Neural cell (in vitro differentiated cells): Measurements from ENCODE around the gene PDE8A. TPM values are rescaled to one million over a fixed set of nuclear protein-coding genes. Genes with fewer than 3 reads are reported as not detected.

Source experiments
- H2AFZ ChIP-seq: fragments of 200-600, 300-800 bp; sonication (generic), shearing (Covaris generic); 2 replicates; pipeline ENCODE4 v1.6.0; 2014; ENCODE audit warnings: low read depth, mild to moderate bottlenecking, antibody characterized with exemption, low read length, moderate library complexity
- H3F3A ChIP-seq: fragments of 200-600 bp; shearing (Covaris generic); 2 replicates; pipeline ENCODE4 v1.6.1; 2016; ENCODE audit warnings: mild to moderate bottlenecking, moderate library complexity, mixed read lengths, antibody characterized with exemption, low read length; ENCODE audit not compliant: insufficient read depth, poor library complexity, severe bottlenecking
- H3K27ac ChIP-seq: fragments of 200-600, 300-800 bp; sonication (generic), shearing (Covaris generic); 2 replicates; pipeline ENCODE4 v1.5.1; 2014; ENCODE audit warnings: mild to moderate bottlenecking, low read length, moderate library complexity
- H3K27me3 ChIP-seq: fragments of 300-800, 200-600 bp; sonication (generic), shearing (Covaris generic); 2 replicates; pipeline ENCODE4 v1.6.0; 2014; ENCODE audit warnings: mild to moderate bottlenecking, low read depth, low read length, moderate library complexity; ENCODE audit not compliant: insufficient read depth
- H3K36me3 ChIP-seq: fragments of 300-800, 200-600 bp; sonication (generic), shearing (Covaris generic); 2 replicates; pipeline ENCODE4 v1.5.1; 2014; ENCODE audit warnings: mild to moderate bottlenecking, antibody characterized with exemption, low read length, moderate library complexity; ENCODE audit not compliant: insufficient read depth
- H3K4me2 ChIP-seq: fragments of 300-800, 200-600 bp; sonication (generic), shearing (Covaris generic); 2 replicates; pipeline ENCODE4 v1.6.0; 2014; ENCODE audit warnings: mild to moderate bottlenecking, low read length
- H3K4me3 ChIP-seq: fragments of 300-800, 200-600 bp; sonication (generic), shearing (Covaris generic); 2 replicates; pipeline ENCODE4 v1.5.1; 2014; ENCODE audit warnings: mild to moderate bottlenecking, low read length, moderate library complexity
- H3K79me2 ChIP-seq: fragments of 200-600 bp; shearing (Covaris generic); replicated peaks from 2 replicates; pipeline ENCODE4 v1.6.0; 2014; ENCODE audit warnings: mild to moderate bottlenecking, low read length, moderate library complexity; ENCODE audit not compliant: insufficient read depth
- H3K9ac ChIP-seq: fragments of 300-800, 200-600 bp; sonication (generic), shearing (Covaris generic); 2 replicates; pipeline ENCODE4 v1.6.1; 2016; ENCODE audit warnings: mild to moderate bottlenecking, low read length, mixed read lengths
- H3K9me2 ChIP-seq: fragments of 200-600 bp; shearing (Covaris generic); 2 replicates; pipeline ENCODE4 v1.6.1; 2016; ENCODE audit warnings: mild to moderate bottlenecking, low read length, mixed read lengths; ENCODE audit not compliant: insufficient read depth
- H3K9me3 ChIP-seq: fragments of 200-600, 300-800 bp; sonication (generic), shearing (Covaris generic); 2 replicates; pipeline ENCODE4 v1.6.1; 2016; ENCODE audit warnings: mild to moderate bottlenecking, mixed run types, low read length, moderate library complexity, mixed read lengths
- H4K20me1 ChIP-seq: fragments of 200-600 bp; shearing (Covaris generic); 2 replicates; pipeline ENCODE4 v1.6.1; 2016; ENCODE audit warnings: mild to moderate bottlenecking, mixed run types; ENCODE audit not compliant: insufficient read depth
- CTCF ChIP-seq: fragments of 450-650 bp; IDR thresholded peaks from 2 replicates; pipeline ENCODE4 v1.5.1; 2014; ENCODE audit warnings: antibody characterized with exemption, mild to moderate bottlenecking, moderate library complexity; ENCODE audit not compliant: poor library complexity, severe bottlenecking
- EP300 ChIP-seq: fragments of 450-650 bp; conservative IDR thresholded peaks from 2 replicates; pipeline ENCODE4 v1.6.1; 2014; ENCODE audit warnings: antibody characterized with exemption, mild to moderate bottlenecking, moderate library complexity; ENCODE audit not compliant: poor library complexity, severe bottlenecking
- EZH2 ChIP-seq: fragments of 200-600, 300-800 bp; shearing (Covaris generic), sonication (generic); IDR thresholded peaks from 2 replicates; pipeline ENCODE4 v1.6.1; 2014; ENCODE audit warnings: antibody characterized with exemption, low read length, borderline replicate concordance, mild to moderate bottlenecking; ENCODE audit not compliant: insufficient read depth, poor library complexity, severe bottlenecking
- MXI1 ChIP-seq: fragments of 450-650 bp; conservative IDR thresholded peaks from 2 replicates; pipeline ENCODE4 v1.6.1; 2014; ENCODE audit warnings: antibody characterized with exemption, mild to moderate bottlenecking; ENCODE audit not compliant: poor library complexity, severe bottlenecking
- POLR2AphosphoS5 ChIP-seq: IDR thresholded peaks from 2 replicates; pipeline ENCODE4 v1.6.1; 2012
- RAD21 ChIP-seq: fragments of 450-650 bp; conservative IDR thresholded peaks from 2 replicates; pipeline ENCODE4 v1.6.1; 2014; ENCODE audit warnings: antibody characterized with exemption, mild to moderate bottlenecking, moderate library complexity
- REST ChIP-seq: IDR thresholded peaks from 2 replicates; pipeline ENCODE4 v1.6.1; 2012; ENCODE audit warnings: borderline replicate concordance
- SMC3 ChIP-seq: fragments of 450-650 bp; conservative IDR thresholded peaks from 2 replicates; pipeline ENCODE4 v1.6.1; 2014; ENCODE audit warnings: antibody characterized with exemption, mild to moderate bottlenecking, moderate library complexity; ENCODE audit not compliant: poor library complexity
- TAF1 ChIP-seq: IDR thresholded peaks from 2 replicates; pipeline ENCODE4 v1.6.1; 2012; ENCODE audit warnings: low read depth
- polyA plus RNA-seq: library from polyadenylated mRNA; depleted of rRNA; stranded (reverse); fragments of >200 nt; gene quantifications from 2 replicates; pipeline ENCODE4 v1.2.3, GENCODE V29; 2014

PDE8A gene
- polyA plus RNA-seq, 1 donor from 2014 or later = 13.2 TPM

- Histone ChIP-seq H3K4me2 (no peak overlapping the region), H3K9ac (no peak overlapping the region), H3K27ac (no peak overlapping the region)
Measured at GRCh38 chr15:85155360-85155759, 173.7 kb downstream of the PDE8A start.

GRCh38 chr15:85155857-85156256, 174.2 kb downstream of the PDE8A start:
- no peaks in the 10 kb centered on the region for H3F3A ChIP-seq
- H4K20me1 ChIP-seq = no peaks in the 10 kb centered on the region
- no peaks in the 10 kb centered on the region for H3K36me3 ChIP-seq
- H3K4me3 ChIP-seq = no peak overlapping the region
- H3K79me2 ChIP-seq = no peaks in the 10 kb centered on the region
- H3K9ac ChIP-seq = no peak overlapping the region
- no peak overlapping the region for H3K4me2 ChIP-seq
- H3K9me2 ChIP-seq = no peaks in the 10 kb centered on the region
- H3K9me3 ChIP-seq = no peaks in the 10 kb centered on the region
- H3K27me3 ChIP-seq = no peaks in the 10 kb centered on the region
- H3K27ac ChIP-seq = no peak overlapping the region
- no peak overlapping the region for H2AFZ ChIP-seq
- TF ChIP-seq RAD21 = no peak
- TF ChIP-seq MXI1 = no peak
- TF ChIP-seq EP300 = no peak
- no peak for TF ChIP-seq EZH2
- TF ChIP-seq SMC3 = no peak
- no peak for TF ChIP-seq TAF1
- no peak for TF ChIP-seq REST
- TF ChIP-seq POLR2AphosphoS5 = no peak
- TF ChIP-seq CTCF = no peak

More at GRCh38 chr15:85155360-85155759, 173.7 kb downstream of the PDE8A start:
- no peaks in the 10 kb centered on the region for H3K27me3 ChIP-seq
- no peak overlapping the region for H3K4me3 ChIP-seq
- H3K79me2 ChIP-seq = no peaks in the 10 kb centered on the region
- H3K36me3 ChIP-seq = no peaks in the 10 kb centered on the region
- H4K20me1 ChIP-seq = no peaks in the 10 kb centered on the region
- H3K9me2 ChIP-seq = no peaks in the 10 kb centered on the region
- no peak for TF ChIP-seq CTCF
- TF ChIP-seq MXI1 = no peak
- TF ChIP-seq TAF1 = no peak
- H2AFZ ChIP-seq = no peak overlapping the region
- H3K9me3 ChIP-seq = no peaks in the 10 kb centered on the region
- H3F3A ChIP-seq = no peaks in the 10 kb centered on the region
